HEK293T (cell line): ENCODE measurements around the gene ACP6.

ENCODE experiments used
- BHLHE40 ChIP-seq: fragments of 450-650 bp; IDR thresholded peaks from 2 replicates; pipeline ENCODE4 v1.6.1; 2016; ENCODE audit warnings: mild to moderate bottlenecking, moderate library complexity, borderline replicate concordance
- SUZ12 ChIP-seq: fragments of 450-650 bp; IDR thresholded peaks from 2 replicates; pipeline ENCODE4 v1.6.1; 2016; ENCODE audit warnings: mild to moderate bottlenecking

GRCh38 chr1:147609358-147609757 lies 61.0 kb downstream of the ACP6 start:
- TF ChIP-seq SUZ12 (no peak), BHLHE40 (no peak)
